Mammary epithelial cell (primary cell): ENCODE results near the gene RC3H2.

Experiments used
- EZH2 ChIP-seq: IDR thresholded peaks from 2 replicates; pipeline ENCODE4 v1.6.1; 2012; ENCODE audit warnings: low read length, inconsistent platforms, borderline replicate concordance
- TF ChIP-seq, protein P1 (sequence below), 2 donors: IDR thresholded peaks in 1 of 2; conservative IDR thresholded peaks in 1 of 2; 2 replicates each; pipeline ENCODE4 v1.5.1; 2011 to 2012; ENCODE audit warnings: inconsistent platforms in 2 of 2, low read length in 2 of 2, mild to moderate bottlenecking in 2 of 2, control low read depth in 1 of 2, low read depth in 1 of 2; ENCODE audit not compliant: insufficient read depth in 1 of 2; ENCODE audit errors: extremely low read depth in 1 of 2

DNA sequence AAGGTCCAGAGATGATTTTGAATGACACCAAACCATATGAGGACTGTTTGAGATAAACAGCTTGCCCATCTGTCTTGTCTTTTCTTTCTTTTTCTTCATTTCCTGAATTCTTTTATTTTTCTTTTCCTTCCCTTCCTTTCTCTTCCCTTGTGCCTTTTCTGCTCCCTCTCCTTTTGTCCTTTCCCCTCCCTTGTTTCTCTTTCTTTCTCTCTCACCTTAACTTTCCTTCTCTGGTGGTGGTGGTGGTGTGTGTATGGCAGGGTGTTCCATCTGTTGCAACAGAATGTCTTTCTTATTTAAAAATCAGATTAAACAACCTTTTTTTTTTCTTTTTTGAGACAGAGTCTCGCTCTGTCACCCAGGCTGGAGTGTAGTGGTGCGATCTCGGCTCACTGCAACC lies 73.0 kb downstream of the RC3H2 start:
- TF ChIP-seq, protein P1, sequence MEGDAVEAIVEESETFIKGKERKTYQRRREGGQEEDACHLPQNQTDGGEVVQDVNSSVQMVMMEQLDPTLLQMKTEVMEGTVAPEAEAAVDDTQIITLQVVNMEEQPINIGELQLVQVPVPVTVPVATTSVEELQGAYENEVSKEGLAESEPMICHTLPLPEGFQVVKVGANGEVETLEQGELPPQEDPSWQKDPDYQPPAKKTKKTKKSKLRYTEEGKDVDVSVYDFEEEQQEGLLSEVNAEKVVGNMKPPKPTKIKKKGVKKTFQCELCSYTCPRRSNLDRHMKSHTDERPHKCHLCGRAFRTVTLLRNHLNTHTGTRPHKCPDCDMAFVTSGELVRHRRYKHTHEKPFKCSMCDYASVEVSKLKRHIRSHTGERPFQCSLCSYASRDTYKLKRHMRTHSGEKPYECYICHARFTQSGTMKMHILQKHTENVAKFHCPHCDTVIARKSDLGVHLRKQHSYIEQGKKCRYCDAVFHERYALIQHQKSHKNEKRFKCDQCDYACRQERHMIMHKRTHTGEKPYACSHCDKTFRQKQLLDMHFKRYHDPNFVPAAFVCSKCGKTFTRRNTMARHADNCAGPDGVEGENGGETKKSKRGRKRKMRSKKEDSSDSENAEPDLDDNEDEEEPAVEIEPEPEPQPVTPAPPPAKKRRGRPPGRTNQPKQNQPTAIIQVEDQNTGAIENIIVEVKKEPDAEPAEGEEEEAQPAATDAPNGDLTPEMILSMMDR (conservative IDR thresholded peaks at IDR 0.05 in 1 of 2, IDR thresholded peaks at IDR 0.05 in 1 of 2; ENCODE audit: extremely low read depth in 1 of 2, insufficient read depth in 1 of 2, low read depth in 1 of 2, low read length in 2 of 2): no peak
- no peak for TF ChIP-seq EZH2
